H9 (cell line): ENCODE results near the gene TBX1. TPM values are rescaled to one million over a fixed set of nuclear protein-coding genes. Genes with fewer than 3 reads are reported as not detected.
A peak's percentile ranks its signal among the peaks of the same experiment; 100 is the strongest.

Experiments used
- DNase-seq: peaks from one replicate; pipeline ENCODE4 v3.0.0-alpha.2; 2017
- H2AFZ ChIP-seq: one replicate; pipeline ENCODE4 v1.6.1; 2013; ENCODE audit warnings: mild to moderate bottlenecking, low read length, control low read depth, moderate library complexity
- H2AK5ac ChIP-seq: 2 replicates; pipeline ENCODE4 v1.6.1; 2013; ENCODE audit warnings: low read length, control low read depth, mixed read lengths; ENCODE audit not compliant: insufficient read length
- H2BK120ac ChIP-seq: one replicate; pipeline ENCODE4 v1.6.1; 2013; ENCODE audit warnings: low read depth, mild to moderate bottlenecking, low read length, control low read depth, inconsistent platforms; ENCODE audit not compliant: poor library complexity, severe bottlenecking
- H2BK12ac ChIP-seq: 2 replicates; pipeline ENCODE4 v1.6.1; 2013; ENCODE audit warnings: low read length, control low read depth, mixed read lengths, low read depth; ENCODE audit not compliant: insufficient read length
- H2BK15ac ChIP-seq: 2 replicates; pipeline ENCODE4 v1.6.1; 2013; ENCODE audit warnings: low read depth, low read length, control low read depth
- H2BK20ac ChIP-seq: one replicate; pipeline ENCODE4 v1.6.1; 2013; ENCODE audit warnings: low read depth, mild to moderate bottlenecking, low read length, control low read depth, inconsistent platforms; ENCODE audit not compliant: poor library complexity, severe bottlenecking
- H2BK5ac ChIP-seq: 2 replicates; pipeline ENCODE4 v1.6.1; 2013; ENCODE audit warnings: low read length, control low read depth, mixed read lengths; ENCODE audit not compliant: insufficient read length
- H3K14ac ChIP-seq: 2 replicates; pipeline ENCODE4 v1.6.1; 2013; ENCODE audit warnings: low read length, control low read depth; ENCODE audit not compliant: insufficient read depth
- H3K18ac ChIP-seq: 2 replicates; pipeline ENCODE4 v1.6.1; 2013; ENCODE audit warnings: low read depth, mild to moderate bottlenecking, mixed read lengths, low read length, control low read depth; ENCODE audit not compliant: insufficient read length
- H3K23ac ChIP-seq: 2 replicates; pipeline ENCODE4 v1.6.1; 2013; ENCODE audit warnings: low read length, control low read depth, mixed read lengths, low read depth; ENCODE audit not compliant: insufficient read length
- H3K23me2 ChIP-seq: 2 replicates; pipeline ENCODE4 v1.6.1; 2013; ENCODE audit warnings: low read depth, mild to moderate bottlenecking, mixed read lengths, low read length, control low read depth; ENCODE audit not compliant: insufficient read length, poor library complexity, severe bottlenecking
- H3K27ac ChIP-seq: 2 replicates; pipeline ENCODE4 v1.5.1; 2013; ENCODE audit warnings: low read length, control low read depth, mixed read lengths, low read depth; ENCODE audit not compliant: insufficient read length
- H3K27me3 ChIP-seq: 2 replicates; pipeline ENCODE4 v1.6.1; 2013; ENCODE audit warnings: low read length, control low read depth, inconsistent platforms; ENCODE audit not compliant: insufficient read depth
- H3K4ac ChIP-seq: 2 replicates; pipeline ENCODE4 v1.6.1; 2013; ENCODE audit warnings: low read depth, mild to moderate bottlenecking, control low read depth, inconsistent platforms, low read length, moderate library complexity
- H3K4me1 ChIP-seq: 2 replicates; pipeline ENCODE4 v1.6.1; 2013; ENCODE audit warnings: low read length, control low read depth, inconsistent platforms; ENCODE audit not compliant: insufficient read depth
- H3K4me2 ChIP-seq: 2 replicates; pipeline ENCODE4 v1.6.1; 2013; ENCODE audit warnings: low read length, control low read depth, mixed read lengths; ENCODE audit not compliant: insufficient read length, insufficient read depth
- H3K56ac ChIP-seq: 2 replicates; pipeline ENCODE4 v1.6.1; 2013; ENCODE audit warnings: low read depth, mild to moderate bottlenecking, mixed read lengths, low read length, control low read depth; ENCODE audit not compliant: insufficient read length
- H3K79me1 ChIP-seq: 2 replicates; pipeline ENCODE4 v1.6.1; 2013; ENCODE audit warnings: low read depth, mild to moderate bottlenecking, moderate library complexity, low read length, control low read depth, inconsistent platforms; ENCODE audit not compliant: insufficient read depth, poor library complexity, severe bottlenecking
- H3K79me2 ChIP-seq: 2 replicates; pipeline ENCODE4 v1.6.1; 2013; ENCODE audit warnings: low read length, control low read depth, inconsistent platforms; ENCODE audit not compliant: insufficient read depth
- H3K9ac ChIP-seq: 2 replicates; pipeline ENCODE4 v1.6.1; 2013; ENCODE audit warnings: low read length, control low read depth, mixed read lengths; ENCODE audit not compliant: insufficient read length; ENCODE audit errors: extremely low read depth
- H3K9me3 ChIP-seq: one replicate; pipeline ENCODE4 v1.6.1; 2013; ENCODE audit warnings: low read depth, low read length, inconsistent platforms; ENCODE audit not compliant: control insufficient read depth
- H3T11ph ChIP-seq: one replicate; pipeline ENCODE4 v1.6.1; 2013; ENCODE audit warnings: mild to moderate bottlenecking, low read length, control low read depth, inconsistent platforms
- H4K20me1 ChIP-seq: one replicate; pipeline ENCODE4 v1.6.1; 2013; ENCODE audit not compliant: control insufficient read depth, insufficient read length, insufficient read depth
- H4K5ac ChIP-seq: 2 replicates; pipeline ENCODE4 v1.6.1; 2013; ENCODE audit warnings: low read depth, mild to moderate bottlenecking, mixed read lengths, low read length, control low read depth; ENCODE audit not compliant: insufficient read length
- H4K8ac ChIP-seq: replicated peaks from 2 replicates; pipeline ENCODE4 v1.6.1; 2013; ENCODE audit warnings: low read length, control low read depth, mixed read lengths, low read depth; ENCODE audit not compliant: insufficient read length
- H4K91ac ChIP-seq: 2 replicates; pipeline ENCODE4 v1.6.1; 2013; ENCODE audit warnings: low read depth, mild to moderate bottlenecking, moderate library complexity, mixed read lengths, low read length, control low read depth; ENCODE audit not compliant: insufficient read length
- H3K27ac Mint-ChIP-seq, 3 experiments: 2 replicates in 2 of 3; 3 replicates in 1 of 3; pipeline ENCODE4 v1.8.0; 2020 to 2021; ENCODE audit warnings: mixed read lengths in 3 of 3, mild to moderate bottlenecking in 1 of 3, moderate library complexity in 1 of 3
- H3K27me3 Mint-ChIP-seq: 2 replicates; pipeline ENCODE4 v1.8.0; 2021; ENCODE audit warnings: low read depth, mild to moderate bottlenecking, moderate library complexity, mixed read lengths
- H3K36me3 Mint-ChIP-seq, 3 experiments: 2 replicates in 2 of 3; 3 replicates in 1 of 3; pipeline ENCODE4 v1.8.0; 2020 to 2021; ENCODE audit warnings: low read depth in 3 of 3, mixed read lengths in 3 of 3; ENCODE audit not compliant: insufficient read depth in 1 of 3
- H3K4me1 Mint-ChIP-seq, 2 experiments: 2 replicates each; pipeline ENCODE4 v1.8.0; 2020; ENCODE audit warnings: mixed read lengths in 2 of 2
- H3K4me3 Mint-ChIP-seq, 2 experiments: 2 replicates in 1 of 2; 3 replicates in 1 of 2; pipeline ENCODE4 v1.8.0; 2020 to 2021; ENCODE audit warnings: mild to moderate bottlenecking in 2 of 2, mixed read lengths in 2 of 2, moderate library complexity in 1 of 2
- H3K9me3 Mint-ChIP-seq, 2 experiments: 2 replicates in 1 of 2; 3 replicates in 1 of 2; pipeline ENCODE4 v1.8.0; 2020; ENCODE audit warnings: mild to moderate bottlenecking in 2 of 2, mixed read lengths in 2 of 2, moderate library complexity in 1 of 2
- CTCF ChIP-seq: fragments of 200-600 bp; sonication (generic); conservative IDR thresholded peaks from 3 replicates; pipeline ENCODE4 v1.8.0; 2021; ENCODE audit warnings: antibody characterized with exemption, mild to moderate bottlenecking
- WGBS: extraction: QIAGEN DNeasy Blood & Tissue Kit; methylation state at CpG from one replicate; pipeline ENCODE4 v1.1.7; 2013; ENCODE audit warnings: missing lambda C conversion rate, low lambda C conversion rate, mixed read lengths; ENCODE audit not compliant: insufficient read length; ENCODE audit errors: extremely low coverage; 5-methylcytosine and 5-hydroxymethylcytosine counted together
- long read RNA-seq: library from polyadenylated mRNA; unstranded; transcript quantifications from one replicate; pipeline ENCODE4 v2.0.0, GENCODE V29; 2020
- total RNA-seq: library from RNA; stranded (reverse); gene quantifications from 2 replicates; pipeline ENCODE4 v1.2.1, GENCODE V29; 2021

The TBX1 gene
- 2.2 and 2.5 TPM in 2 replicates for total RNA-seq
- long read RNA-seq, result 0 reads

- no peak within 1 kb of the TSS for H3K9ac ChIP-seq
- H3K14ac ChIP-seq, result no peak within 1 kb of the TSS
- H2BK20ac ChIP-seq, result no peak within 1 kb of the TSS
- no peaks in the 10 kb centered on the region for H3K23me2 ChIP-seq
- no peak within 1 kb of the TSS for H2BK15ac ChIP-seq
- H2BK5ac ChIP-seq, result no peak within 1 kb of the TSS
- no peak within 1 kb of the TSS for H3K18ac ChIP-seq
- no peak within 1 kb of the TSS for H3T11ph ChIP-seq
- Mint-ChIP-seq H3K36me3 (peaks cover 0 to 3% (median 0%) of the 10 kb centered on the region in 3 experiments; a peak in 2 of 7 replicates), H3K27me3 (peaks cover 90% of the 10 kb centered on the region), H3K9me3 (peaks cover 8 to 13% of the 10 kb centered on the region in 2 experiments; a peak in 4 of 5 replicates), H3K4me3 (peak within 1 kb of the TSS; percentile 57 to 74), H3K4me1 (peaks cover 26 to 54% of the 10 kb centered on the region in 2 experiments), H3K27ac (peak within 1 kb of the TSS in 1 of 3 experiments; percentile 22; a peak in 1 of 7 replicates)
- H3K4me1 ChIP-seq, result no peaks in the 10 kb centered on the region; the same call in 1 of the 2 replicates
- no peak within 1 kb of the TSS for H2AK5ac ChIP-seq
- H3K9me3 ChIP-seq, result no peaks in the 10 kb centered on the region
- peaks cover 3% of the 10 kb centered on the region for H4K20me1 ChIP-seq
- no peaks in the 10 kb centered on the region for H3K79me2 ChIP-seq
- H4K91ac ChIP-seq, result no peak within 1 kb of the TSS
- H3K23ac ChIP-seq, result no peak within 1 kb of the TSS
- H4K5ac ChIP-seq, result no peak within 1 kb of the TSS
- no peak within 1 kb of the TSS for H3K4ac ChIP-seq
- peak within 1 kb of the TSS; percentile 7 for H3K4me2 ChIP-seq
- no peak within 1 kb of the TSS for H2AFZ ChIP-seq
- H2BK12ac ChIP-seq, result no peak within 1 kb of the TSS
- no peak for DNase-seq
- H3K27me3 ChIP-seq, result peaks cover 87% of the 10 kb centered on the region
- H3K79me1 ChIP-seq, result no peaks in the 10 kb centered on the region
- H3K27ac ChIP-seq, result no peak within 1 kb of the TSS
- H4K8ac ChIP-seq, result no peak within 1 kb of the TSS
- H2BK120ac ChIP-seq, result no peak within 1 kb of the TSS
- no CpG with 5 or more reads among the region's 79 CpGs for WGBS
- no peak within 1 kb of the TSS for H3K56ac ChIP-seq
- TF ChIP-seq CTCF, result no peak
These were observed at the start of gene TBX1 for GRCh38 chr22:19760058-19760950. TBX1 (plus strand) TSS chr22:19760778; CDS start chr22:19760844, 66 bp downstream.
